NCI-H2029 (cell line): ENCODE measurements around the gene GTF2F1.
"Not testable (repeated sequence)": the region's sequence is repeated elsewhere in the genome, so short reads cannot be mapped to it uniquely, and the experiment has no call there.

Experiments
- DNase-seq: peaks from one replicate; lab custom pipeline; 2025; lab: John Stamatoyannopoulos, UW

GTF2F1 gene

DNA sequence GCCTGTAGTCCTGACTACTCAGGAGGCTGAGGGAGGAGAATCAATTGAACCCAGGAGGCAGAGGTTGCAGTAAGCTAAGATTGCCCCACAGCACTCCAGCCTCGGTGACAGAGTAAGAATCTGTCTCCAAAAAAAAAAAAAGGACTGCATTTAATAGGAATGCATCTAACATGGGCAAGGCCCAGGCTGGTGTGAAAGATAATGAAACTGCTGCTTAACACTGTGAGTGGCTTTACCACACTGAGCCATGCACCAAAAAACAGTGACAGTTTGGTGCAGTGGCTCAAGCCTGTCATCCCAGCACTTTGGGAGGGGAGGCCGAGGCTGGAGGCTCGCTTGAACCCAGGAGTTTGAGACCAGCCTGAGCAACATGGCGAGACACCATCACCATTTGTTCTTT is 8.6 kb downstream of the GTF2F1 start:
- DNase-seq: no peak

DNA sequence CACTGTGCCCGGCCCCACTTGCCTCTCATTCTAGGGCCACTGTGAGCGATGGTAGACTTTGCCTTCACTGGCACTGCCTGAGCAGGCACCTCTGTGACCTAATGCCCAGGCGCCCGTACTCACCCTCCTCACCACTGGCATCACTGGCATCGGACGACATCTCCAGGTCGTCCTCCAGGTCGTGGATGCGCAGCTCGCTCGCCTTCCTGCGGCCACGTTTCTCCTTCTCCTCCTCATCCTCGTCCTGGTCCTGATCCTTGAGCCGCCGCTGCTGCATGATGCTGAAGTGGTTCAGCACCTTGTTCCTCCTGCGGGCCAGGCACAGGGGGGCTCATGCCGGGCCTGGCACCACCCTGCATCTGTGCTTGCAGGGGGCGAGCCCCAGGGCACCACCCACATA is 9.8 kb downstream of the GTF2F1 start:
- DNase-seq: no peak

DNA sequence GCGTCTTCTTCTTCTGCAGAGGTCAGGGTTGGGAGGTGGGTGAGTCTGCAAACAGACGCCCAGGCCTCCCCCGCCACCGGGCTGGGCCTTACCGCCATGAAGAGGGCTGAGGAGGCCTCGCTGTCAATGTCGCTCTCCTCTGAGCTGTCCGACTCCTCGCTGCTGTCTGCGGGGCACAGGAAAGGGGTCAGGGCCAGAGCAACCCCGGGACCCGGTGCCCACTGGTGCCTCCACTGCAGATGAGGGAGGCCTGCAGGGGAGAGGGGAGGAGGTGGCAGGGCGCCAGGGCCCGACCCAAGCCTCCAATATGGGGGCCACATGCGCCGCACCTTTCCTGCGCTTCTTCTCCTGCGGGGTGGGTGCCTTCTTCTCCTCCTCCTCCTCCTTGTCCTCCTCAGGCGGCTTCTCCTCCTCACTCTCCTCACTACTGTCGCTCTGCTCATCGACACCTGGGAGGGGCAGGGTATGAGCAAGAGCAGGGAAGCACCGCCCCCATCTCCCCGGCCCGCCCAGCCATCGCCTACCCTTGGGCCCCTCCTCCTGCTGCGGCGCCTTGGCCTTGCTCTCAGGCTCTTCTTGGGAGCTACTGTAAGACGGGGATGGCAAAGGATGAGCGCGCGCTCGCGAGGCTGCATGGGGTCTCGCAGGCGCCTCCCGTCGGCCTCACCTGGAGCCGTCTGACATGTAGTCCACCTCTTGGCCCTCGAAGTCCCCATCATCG is 11.8 kb downstream of the GTF2F1 start:
- no peak for DNase-seq

DNA sequence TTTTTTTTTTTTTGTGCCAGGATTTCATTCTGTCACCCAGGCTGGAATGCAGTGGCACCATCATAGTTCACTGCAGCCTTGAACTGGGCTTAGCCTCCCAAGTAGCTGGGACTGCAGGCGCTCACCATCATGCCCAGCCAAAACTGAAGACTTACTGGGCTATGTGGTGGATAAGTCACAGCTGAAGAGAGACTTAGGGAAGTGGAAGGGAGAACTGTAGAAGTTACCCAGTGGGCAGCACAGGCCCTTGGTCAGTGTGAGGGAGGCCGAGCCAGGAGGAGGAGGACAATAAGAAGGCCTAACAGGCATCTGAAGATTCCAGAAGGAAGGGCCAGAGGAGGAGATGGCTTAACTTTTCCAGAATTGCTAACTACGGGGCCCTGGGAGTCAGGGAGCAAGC is 13.2 kb downstream of the GTF2F1 start:
- DNase-seq: no peak

DNA sequence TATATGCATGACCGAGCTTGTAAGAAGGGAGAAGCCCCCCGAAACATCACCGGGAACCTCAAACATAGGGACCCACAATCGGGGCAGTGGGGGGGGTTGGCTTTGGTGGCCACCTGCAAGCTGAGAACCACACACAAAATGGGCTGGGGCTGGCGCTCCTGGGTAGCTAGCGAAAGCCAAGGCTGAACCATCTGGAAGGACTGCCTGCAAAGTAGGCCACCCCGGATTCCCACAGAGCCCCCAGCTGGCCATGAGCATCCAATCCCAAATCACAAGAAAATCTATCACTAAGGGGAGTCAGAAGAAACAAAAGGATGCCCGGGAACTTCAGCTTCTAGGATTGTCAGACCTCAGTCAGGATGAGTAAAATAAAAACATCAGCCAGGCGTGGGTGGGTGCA is 14.5 kb downstream of the GTF2F1 start:
- DNase-seq: no peak

DNA sequence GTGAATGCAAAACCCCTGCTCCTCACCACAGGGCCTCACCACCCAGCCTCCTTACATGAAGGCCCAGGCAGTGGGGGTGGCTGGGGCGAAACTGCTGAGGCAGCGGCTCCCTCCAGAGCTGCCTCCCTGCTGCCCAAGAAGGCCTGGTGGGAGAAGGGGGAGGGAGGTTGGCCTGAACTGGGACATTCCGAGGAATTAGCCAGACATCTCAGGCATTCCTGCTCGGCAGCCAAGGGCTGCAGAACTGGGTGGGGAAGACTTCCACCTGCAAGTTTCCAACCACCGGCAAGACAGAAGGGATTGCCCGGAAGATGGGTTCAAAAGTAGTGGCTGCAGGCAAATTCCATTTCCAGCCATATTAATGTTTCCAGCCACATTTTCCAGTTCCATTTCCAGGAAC is 14.9 kb downstream of the GTF2F1 start:
- no peak for DNase-seq

DNA sequence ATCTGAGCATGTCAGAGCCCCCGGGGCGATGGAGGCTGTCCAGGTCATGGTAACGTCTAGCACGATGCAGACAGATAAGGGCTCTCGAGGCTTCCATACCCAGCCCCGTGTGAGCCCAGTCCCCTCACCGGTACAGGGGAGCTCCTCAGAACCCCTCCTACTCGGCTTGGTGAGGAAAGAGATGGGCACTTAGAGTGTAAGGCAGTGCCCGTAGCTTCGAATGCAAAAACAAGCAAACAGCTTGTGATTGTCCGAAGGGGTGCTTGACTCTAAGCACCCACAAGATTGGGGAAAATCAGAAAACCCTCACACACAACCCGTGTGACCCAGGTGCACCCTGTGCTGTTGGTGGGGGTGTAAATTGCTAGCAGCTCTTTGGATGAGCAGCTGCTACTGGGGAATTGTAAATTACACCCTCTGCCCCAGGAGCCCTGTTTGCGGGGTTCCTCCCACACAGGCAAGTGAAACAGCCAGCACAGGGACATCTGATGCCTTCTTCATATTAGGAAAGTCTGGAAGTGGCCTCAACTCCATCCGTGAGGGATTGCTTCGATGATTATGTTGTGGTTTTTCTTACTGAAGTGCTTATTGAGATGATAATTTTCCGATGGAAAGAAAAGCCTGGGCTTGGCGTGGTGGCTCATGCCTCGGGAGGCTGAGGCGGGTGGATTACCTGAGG is 16.3 kb downstream of the GTF2F1 start:
- DNase-seq: no peak

DNA sequence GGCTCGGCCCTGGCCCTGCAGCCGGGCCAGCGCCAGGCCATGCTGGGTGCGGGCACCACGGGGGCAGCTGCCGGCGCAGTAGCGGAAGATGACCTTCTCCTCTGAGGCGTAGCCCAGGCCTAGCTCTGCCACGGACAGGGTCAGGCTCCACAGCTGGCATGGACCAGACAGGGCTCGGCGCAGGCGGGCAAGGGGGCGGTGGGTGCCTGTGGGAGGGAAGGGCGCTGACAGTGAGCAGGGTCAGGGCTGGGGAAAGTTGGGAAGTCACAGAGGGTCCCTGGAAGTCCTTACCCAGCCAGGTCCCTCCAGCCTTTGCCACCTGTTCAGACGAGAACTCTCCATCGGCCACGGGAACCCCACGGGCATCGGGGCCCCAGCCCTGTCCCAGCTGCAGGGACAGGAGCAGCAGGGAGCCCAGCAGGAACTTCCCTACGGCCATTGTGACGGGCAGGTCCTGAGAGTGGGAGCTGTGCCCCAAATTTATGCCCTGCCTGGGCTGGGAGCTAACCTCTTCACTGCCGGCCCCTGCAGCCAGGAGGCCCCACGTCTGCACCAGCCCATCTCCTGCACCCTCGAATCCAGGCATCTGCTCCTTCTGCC is 17.5 kb downstream of the GTF2F1 start, which contains the start of gene PSPN:
Gene PSPN (minus strand): TSS at position 523 of the 600 bp plus-strand sequence. CDS start 84 bp downstream, at position 439.
- no peak for DNase-seq

DNA sequence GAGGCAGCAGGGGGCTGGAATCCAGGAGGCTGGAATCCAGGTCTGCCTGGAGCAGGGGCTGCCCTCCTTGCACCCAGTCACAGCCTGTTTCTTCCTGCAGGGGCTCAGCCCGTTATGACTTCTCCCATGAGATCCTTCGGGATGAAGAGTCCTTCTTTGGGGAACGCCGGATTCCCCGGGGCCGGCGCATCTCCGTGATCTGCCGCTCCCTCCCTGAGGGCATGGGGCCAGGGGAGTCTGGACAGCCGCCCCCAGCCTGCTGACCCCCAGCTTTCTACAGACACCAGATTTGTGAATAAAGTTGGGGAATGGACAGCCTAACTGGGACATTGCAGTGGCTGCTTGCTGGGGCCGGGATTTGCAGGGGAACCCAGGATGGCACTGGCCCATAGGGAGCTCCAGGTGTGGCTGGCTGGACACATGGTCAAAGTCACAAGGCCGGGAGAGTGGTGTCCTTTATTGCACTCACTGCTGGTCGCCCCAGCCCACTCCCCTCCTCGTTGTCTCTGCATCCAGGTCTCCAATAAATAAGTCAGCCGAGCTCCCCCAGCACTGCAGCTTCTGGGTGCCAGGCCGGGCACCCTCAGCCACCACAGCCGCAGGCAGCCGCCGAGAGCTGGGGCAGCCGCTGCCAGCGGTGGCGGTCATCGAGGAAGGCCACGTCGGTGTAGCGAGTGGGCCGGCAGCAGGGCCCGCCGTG is 18.1 kb downstream of the GTF2F1 start:
- no peak for DNase-seq

DNA sequence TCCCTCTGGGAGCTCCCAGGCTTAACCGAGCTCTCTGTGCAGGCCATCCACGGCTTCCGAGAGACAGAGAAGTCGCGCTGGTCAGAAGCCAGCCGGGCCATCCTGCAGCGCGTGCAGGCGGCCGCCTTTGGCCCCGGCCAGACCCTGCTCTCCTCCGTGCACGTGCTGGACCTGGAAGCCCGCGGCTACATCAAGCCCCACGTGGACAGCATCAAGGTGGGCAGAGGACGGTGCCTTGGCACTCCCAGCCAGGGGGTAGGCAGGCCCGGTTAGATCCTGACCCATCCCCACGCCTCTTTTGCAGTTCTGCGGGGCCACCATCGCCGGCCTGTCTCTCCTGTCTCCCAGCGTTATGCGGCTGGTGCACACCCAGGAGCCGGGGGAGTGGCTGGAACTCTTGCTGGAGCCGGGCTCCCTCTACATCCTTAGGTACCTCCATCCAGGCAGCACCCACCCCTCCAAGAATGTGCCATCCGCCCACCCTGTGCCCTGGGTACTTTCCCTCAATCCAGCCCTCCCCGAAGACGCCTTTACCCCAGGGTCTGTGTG is 18.7 kb downstream of the GTF2F1 start:
- DNase-seq: no peak

DNA sequence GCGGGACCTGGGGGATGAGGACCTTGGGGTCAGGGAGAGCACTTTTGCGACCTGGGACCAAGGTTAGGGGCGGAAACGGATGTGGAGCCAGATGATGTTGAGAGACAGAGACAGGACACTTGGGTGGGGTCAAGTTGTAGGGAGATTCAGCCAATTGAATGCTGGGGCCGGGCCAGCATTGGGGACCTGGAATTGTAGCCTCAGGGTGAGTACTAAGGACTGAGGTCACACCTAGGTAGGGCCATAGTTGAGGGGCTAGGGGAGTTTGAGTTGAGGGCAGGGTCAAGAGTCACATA is 19.2 kb downstream of the GTF2F1 start:
- DNase-seq: no peak

DNA sequence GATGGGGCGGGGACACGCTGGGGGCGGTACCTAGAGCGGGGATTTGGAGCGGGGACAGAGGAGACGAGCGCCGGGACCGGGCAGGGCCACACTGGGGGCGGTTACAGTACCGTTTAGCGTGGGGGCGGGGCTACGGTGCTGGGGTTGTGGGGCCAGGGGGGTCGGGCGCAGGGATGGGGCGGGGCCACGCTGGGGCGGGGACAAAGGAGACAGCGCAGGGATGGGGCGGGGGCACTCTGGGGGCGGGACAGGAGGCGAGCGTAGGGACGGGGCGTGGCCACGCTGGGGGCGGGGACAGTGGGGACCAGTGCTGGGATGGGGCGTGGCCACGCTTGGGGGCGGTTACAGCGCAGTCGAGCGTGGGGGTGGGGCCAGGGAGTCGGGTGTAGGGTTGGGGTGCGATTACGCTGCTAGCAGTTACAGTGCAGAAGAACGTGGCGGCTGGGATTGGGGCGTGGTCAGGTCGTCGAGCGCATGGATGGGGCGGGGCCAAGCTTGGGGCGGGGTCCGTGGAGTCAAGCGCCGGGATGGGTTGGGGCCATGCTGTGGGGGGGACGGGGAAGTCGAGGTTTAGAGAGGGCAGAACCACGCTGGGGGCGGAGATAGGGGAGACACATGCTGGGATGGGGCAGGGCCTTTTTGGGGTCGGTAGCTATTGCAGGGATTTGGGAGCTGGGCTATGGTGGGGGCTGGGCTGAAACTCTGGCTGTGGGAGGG is 19.7 kb downstream of the GTF2F1 start:
- DNase-seq: peak; percentile 96

DNA sequence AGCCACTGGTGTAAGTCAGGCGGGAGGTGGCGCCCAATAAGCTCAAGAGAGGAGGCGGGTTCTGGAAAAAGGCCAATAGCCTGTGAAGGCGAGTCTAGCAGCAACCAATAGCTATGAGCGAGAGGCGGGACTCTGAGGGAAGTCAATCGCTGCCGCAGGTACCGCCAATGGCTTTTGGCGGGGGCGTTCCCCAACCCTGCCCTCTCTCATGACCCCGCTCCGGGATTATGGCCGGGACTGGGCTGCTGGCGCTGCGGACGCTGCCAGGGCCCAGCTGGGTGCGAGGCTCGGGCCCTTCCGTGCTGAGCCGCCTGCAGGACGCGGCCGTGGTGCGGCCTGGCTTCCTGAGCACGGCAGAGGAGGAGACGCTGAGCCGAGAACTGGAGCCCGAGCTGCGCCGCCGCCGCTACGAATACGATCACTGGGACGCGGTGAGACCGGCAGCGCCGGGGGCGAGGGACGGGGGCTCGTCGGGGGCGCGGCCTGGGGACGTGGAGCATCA is 20.3 kb downstream of the GTF2F1 start, which contains the start of gene ALKBH7:
Gene ALKBH7 (plus strand): TSS at position 201 of the 502 bp plus-strand sequence. CDS start 27 bp downstream, at position 228.
- peak; percentile 100 for DNase-seq

DNA sequence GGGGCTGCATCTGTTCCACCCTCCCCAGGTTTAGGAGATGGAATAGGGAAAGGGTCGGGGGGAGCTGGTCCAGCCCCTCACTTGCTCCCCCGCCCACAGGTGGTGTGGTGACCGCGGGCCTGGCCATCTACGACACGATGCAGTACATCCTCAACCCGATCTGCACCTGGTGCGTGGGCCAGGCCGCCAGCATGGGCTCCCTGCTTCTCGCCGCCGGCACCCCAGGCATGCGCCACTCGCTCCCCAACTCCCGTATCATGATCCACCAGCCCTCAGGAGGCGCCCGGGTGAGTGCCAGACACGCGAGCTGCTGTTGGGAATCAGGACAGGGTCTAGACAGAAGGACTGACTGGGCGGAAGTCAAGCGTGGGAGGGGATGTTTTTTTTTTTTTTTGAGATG is 28.6 kb downstream of the GTF2F1 start:
- no peak for DNase-seq

DNA sequence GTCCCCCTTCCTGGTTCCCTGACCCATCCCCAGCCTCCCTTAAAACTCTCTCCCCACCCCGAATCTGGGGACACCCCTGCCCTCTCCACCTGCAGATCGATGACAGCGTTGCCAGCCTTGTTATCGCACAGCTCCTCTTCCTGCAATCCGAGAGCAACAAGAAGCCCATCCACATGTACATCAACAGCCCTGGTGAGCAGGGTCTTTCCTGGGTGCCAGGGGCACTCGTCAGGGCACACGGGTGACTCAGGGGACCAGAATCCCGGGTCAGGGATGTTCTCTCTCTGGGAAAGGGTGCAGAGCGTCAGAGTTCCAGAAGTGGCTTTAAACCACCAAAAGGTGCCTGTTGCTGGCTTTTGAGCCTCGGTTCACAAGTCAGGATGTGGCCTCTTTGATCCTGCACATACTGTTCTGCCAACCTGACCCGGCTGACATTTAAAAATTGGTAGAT is 30.6 kb downstream of the GTF2F1 start:
- no peak for DNase-seq

DNA sequence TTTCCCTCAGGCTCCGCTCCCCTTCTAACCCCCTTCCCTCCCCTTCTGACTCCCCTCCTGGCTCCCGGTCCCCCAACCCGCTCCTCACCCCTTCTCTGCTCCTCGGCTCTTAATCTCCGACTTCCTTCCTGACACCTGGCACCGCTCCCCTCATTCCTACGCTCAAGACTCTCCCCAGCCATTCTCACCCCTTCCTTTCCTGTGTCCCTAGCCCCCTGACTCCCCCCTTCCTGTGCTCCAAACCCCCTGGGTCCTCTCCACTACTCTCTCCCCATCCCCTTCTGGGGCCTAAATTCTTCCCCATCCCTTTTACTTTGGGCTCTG is 31.0 kb downstream of the GTF2F1 start:
- no peak for DNase-seq

DNA sequence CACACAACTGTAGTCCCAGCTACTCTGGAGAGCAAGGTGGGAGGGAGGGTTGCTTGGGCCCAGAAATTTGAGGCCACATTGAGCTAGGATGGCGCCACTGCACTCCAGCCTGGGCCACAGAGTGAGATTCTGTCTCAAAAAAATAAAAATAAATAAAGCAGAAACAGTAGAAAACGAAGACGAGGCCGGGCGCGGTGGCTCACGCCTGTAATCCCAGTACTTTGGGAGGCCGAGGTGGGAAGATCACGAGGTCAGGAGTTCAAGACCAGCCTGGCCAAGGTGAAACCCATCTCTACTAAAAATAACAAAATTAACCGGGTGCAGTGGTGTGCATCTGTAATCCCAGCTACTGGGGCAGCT is 32.1 kb downstream of the GTF2F1 start:
- not testable (repeated sequence) for DNase-seq

DNA sequence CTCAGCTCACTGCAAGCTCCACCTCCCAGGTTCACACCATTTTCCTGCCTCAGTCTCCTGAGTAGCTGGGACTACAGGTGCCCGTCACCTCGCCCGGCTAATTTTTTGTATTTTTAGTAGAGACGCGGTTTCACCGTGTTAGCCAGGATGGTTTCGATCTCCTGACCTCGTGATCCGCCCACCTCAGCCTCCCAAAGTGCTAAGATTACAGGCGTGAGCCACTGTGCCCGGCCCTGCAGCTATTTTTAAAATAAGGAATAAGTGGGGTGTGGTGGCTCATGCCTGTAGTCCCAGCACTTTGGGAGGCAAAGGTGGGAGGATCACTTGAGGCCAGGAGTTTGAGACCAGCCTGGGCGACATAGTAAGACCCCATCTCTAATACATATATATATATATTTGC is 32.5 kb downstream of the GTF2F1 start:
- DNase-seq: not testable (repeated sequence)

DNA sequence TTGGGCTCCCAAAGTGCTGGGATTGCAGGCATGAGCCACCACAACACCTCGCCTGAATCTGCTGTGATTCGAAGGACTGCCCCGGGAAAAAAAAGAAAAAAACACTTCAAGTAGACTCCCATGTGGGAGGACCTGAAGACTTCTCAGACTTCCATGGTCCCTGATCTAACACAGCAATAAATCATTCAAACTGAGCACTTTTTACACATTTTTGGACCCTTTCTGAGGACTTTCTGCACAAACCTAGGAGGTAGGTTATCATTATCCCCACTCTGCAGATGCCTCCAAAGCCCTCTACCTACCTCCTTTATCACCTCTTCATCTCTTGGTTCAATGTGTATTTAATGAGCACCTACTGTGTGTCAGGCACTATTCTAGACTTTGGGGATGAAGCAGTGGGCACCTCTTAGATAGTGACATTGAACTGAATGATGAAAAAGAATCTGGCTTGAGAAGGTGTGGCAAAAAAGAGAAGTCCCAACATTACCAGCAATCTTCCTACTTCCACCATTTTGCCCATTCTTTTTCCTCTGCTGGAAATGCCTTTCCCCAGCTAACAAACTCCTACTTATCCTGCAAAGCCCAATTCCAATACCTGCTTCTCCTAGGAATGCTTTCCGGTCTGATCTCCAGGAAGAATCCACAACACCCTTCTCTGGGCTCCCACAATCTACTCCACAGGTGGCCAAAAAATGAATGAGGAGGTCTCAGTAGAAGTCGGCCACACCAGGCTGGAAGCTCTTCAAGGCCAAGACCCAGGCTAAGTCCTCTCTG is 33.2 kb downstream of the GTF2F1 start:
- DNase-seq: no peak

DNA sequence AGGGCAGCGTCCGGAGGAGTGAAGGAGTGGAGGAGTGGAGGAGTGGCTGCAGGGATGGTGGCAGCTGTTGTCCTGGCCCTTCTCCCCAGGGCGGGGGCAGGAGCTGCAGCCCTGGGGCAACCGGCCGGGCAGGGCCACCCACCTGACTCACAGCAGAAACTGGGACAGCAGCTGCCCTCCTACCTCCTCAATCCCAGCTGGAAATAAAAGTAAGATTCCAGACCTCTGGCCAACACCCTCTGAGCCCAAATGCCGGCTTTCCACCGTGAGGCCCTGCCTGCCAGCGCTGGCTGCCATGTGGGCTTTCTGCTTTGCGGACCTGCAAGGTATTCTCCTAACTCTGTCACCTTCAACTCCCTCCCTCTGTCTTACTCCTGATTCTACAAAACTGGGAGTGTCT is 35.0 kb downstream of the GTF2F1 start:
- DNase-seq: no peak

DNA sequence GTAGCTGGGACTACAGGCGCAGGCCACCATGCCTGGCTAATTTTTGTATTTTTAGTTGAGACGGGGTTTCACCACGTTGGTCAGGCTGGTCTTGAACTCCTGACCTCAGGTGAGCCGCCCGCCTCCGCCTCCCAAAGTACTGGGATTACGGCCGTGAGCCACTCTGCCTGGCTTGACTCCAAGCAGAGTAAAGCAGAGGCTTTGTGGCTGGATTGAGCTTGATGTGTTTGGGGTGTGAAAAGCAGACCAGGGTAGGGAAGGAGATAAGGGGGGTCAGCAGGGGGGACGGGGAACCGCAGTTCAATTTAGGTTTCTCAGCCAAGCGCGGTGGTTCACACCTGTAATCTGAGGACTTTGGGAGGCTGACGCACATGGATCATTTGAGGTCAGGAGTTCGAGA is 35.8 kb downstream of the GTF2F1 start:
- DNase-seq: no peak
